DND-41 (cell line): ENCODE data around the gene TPX2.

Experiments
- ATAC-seq: fragments of 200-7000 bp; cut with Tn5 transposase; 3 replicates; pipeline ENCODE4 v1.9.1; 2021; ENCODE audit warnings: low read depth; ENCODE audit not compliant: insufficient read depth
- DNase-seq: peaks from one replicate; pipeline ENCODE4 v3.0.0-alpha.2; 2020
- H2AFZ ChIP-seq: 2 replicates; pipeline ENCODE4 v1.6.0; 2012; ENCODE audit warnings: low read depth, low read length
- H3K27ac ChIP-seq: 2 replicates; pipeline ENCODE4 v1.5.1; 2012; ENCODE audit warnings: low read length, inconsistent platforms
- H3K27me3 ChIP-seq: fragments of 200-600 bp; sonication (generic); 2 replicates; pipeline ENCODE4 v1.6.0; 2012; ENCODE audit warnings: low read length, mild to moderate bottlenecking, inconsistent platforms; ENCODE audit not compliant: insufficient read depth, poor library complexity
- H3K36me3 ChIP-seq: 2 replicates; pipeline ENCODE4 v1.5.1; 2012; ENCODE audit warnings: low read length, inconsistent platforms; ENCODE audit not compliant: insufficient read depth
- H3K4me1 ChIP-seq: 2 replicates; pipeline ENCODE4 v1.5.1; 2012; ENCODE audit warnings: mild to moderate bottlenecking, low read length; ENCODE audit not compliant: insufficient read depth
- H3K4me2 ChIP-seq: 2 replicates; pipeline ENCODE4 v1.6.0; 2012; ENCODE audit warnings: mild to moderate bottlenecking, moderate library complexity, low read length, inconsistent platforms; ENCODE audit not compliant: insufficient read depth
- H3K4me3 ChIP-seq, 2 experiments: fragments of 200-600 bp in 1 of 2; shearing (Covaris generic) in 1 of 2; 2 replicates each; pipeline ENCODE4 v1.5.1; 2012 to 2016; ENCODE audit warnings: inconsistent platforms in 2 of 2, low read length in 2 of 2, mild to moderate bottlenecking in 2 of 2, low read depth in 1 of 2, moderate library complexity in 1 of 2
- H3K79me2 ChIP-seq: 2 replicates; pipeline ENCODE4 v1.6.0; 2012; ENCODE audit warnings: low read length, inconsistent platforms; ENCODE audit not compliant: insufficient read depth
- H3K9ac ChIP-seq: 2 replicates; pipeline ENCODE4 v1.6.0; 2012; ENCODE audit warnings: low read depth, mild to moderate bottlenecking, inconsistent platforms, low read length, moderate library complexity
- H3K9me3 ChIP-seq: 2 replicates; pipeline ENCODE4 v1.5.1; 2012; ENCODE audit warnings: low read length, moderate library complexity, mild to moderate bottlenecking, inconsistent platforms; ENCODE audit not compliant: insufficient read depth, severe bottlenecking
- H4K20me1 ChIP-seq: 2 replicates; pipeline ENCODE4 v1.6.0; 2012; ENCODE audit warnings: low read length; ENCODE audit not compliant: insufficient read depth
- EZH2 ChIP-seq: IDR thresholded peaks from 3 replicates; pipeline ENCODE4 v1.6.1; 2012; ENCODE audit warnings: borderline replicate concordance, low read depth, mild to moderate bottlenecking, moderate library complexity, low read length, inconsistent platforms; ENCODE audit not compliant: severe bottlenecking
- TF ChIP-seq, protein P1 (sequence below): IDR thresholded peaks from 2 replicates; pipeline ENCODE4 v1.5.1; 2012; ENCODE audit warnings: borderline replicate concordance, low read length, moderate library complexity, mild to moderate bottlenecking; ENCODE audit not compliant: poor library complexity, severe bottlenecking; ENCODE audit errors: extremely low read depth

TPX2 gene

GRCh38 chr20:31839782-31840487 lies 100.8 kb downstream of the TPX2 start:
- H3K4me2 ChIP-seq, result no peak overlapping the region
- no peaks in the 10 kb centered on the region for H3K27me3 ChIP-seq
- H3K4me3 ChIP-seq, result no peak overlapping the region
- H2AFZ ChIP-seq, result no peak overlapping the region
- H3K9me3 ChIP-seq, result no peaks in the 10 kb centered on the region
- H3K27ac ChIP-seq, result no peak overlapping the region
- TF ChIP-seq, protein P1, sequence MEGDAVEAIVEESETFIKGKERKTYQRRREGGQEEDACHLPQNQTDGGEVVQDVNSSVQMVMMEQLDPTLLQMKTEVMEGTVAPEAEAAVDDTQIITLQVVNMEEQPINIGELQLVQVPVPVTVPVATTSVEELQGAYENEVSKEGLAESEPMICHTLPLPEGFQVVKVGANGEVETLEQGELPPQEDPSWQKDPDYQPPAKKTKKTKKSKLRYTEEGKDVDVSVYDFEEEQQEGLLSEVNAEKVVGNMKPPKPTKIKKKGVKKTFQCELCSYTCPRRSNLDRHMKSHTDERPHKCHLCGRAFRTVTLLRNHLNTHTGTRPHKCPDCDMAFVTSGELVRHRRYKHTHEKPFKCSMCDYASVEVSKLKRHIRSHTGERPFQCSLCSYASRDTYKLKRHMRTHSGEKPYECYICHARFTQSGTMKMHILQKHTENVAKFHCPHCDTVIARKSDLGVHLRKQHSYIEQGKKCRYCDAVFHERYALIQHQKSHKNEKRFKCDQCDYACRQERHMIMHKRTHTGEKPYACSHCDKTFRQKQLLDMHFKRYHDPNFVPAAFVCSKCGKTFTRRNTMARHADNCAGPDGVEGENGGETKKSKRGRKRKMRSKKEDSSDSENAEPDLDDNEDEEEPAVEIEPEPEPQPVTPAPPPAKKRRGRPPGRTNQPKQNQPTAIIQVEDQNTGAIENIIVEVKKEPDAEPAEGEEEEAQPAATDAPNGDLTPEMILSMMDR, result no peak
- no peak for TF ChIP-seq EZH2
- H3K9ac ChIP-seq, result no peak overlapping the region
- H3K79me2 ChIP-seq, result no peaks in the 10 kb centered on the region
- ATAC-seq (no peak), DNase-seq (no peak)
- no peaks in the 10 kb centered on the region for H3K36me3 ChIP-seq
- H4K20me1 ChIP-seq, result peaks cover 9% of the 10 kb centered on the region; the same call in 1 of the 2 replicates
- peaks cover 6% of the 10 kb centered on the region; the same call in 1 of the 2 replicates for H3K4me1 ChIP-seq

DNA sequence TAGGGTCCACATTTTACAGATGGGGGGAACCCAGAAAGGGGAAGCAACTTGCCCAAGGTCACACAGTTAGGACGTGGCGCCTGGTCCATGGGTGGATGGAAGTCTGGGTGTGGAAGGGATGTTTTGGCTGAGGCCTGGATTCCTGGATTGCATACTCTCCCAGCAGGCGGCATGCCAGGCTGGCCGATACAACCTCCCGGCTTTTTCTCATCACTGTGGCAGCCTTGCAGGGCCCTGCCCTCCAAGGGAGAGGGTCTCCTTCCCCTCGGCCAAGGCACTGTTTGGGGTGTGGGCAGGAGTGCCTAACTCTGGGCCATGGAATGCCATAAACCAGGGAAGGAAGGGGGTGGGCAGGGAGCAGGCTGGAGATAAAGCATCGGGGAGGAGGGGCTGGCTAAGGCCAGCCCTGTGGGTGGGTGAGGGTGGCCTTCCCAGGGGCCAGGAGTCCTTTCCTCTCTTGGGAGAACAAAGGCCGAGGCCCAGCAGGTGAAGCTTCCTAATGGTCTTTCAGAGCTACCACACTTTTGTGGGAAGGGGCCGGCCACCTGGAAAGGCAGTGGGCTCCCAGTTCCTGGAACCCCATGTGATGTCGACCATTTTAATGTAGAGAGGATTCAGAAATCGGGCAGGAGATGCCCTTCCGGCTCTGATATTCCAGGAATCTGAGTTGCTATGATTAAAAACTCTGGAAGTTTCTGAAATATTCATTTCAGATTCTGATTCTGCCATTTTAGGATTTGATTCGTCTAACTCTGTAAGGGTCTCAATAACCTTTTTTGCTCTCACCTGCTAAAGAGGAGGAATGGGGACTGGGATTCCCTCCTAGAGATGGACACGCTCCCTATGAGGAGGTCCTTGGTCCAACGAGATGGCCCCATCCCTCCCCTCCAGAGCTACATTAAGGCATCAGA lies 102.1 kb downstream of the TPX2 start:
- TF ChIP-seq, protein P1, result no peak
- TF ChIP-seq EZH2, result no peak
- Histone ChIP-seq H3K4me3 (no peak overlapping the region), H2AFZ (no peak overlapping the region), H3K9ac (no peak overlapping the region), H3K79me2 (no peaks in the 10 kb centered on the region), H3K4me2 (no peak overlapping the region), H3K4me1 (peaks cover 2% of the 10 kb centered on the region; the same call in 1 of the 2 replicates), H3K27ac (no peak overlapping the region), H3K36me3 (no peaks in the 10 kb centered on the region), H4K20me1 (peaks cover 7% of the 10 kb centered on the region), H3K27me3 (no peaks in the 10 kb centered on the region), H3K9me3 (no peaks in the 10 kb centered on the region)
- ATAC-seq (no peak), DNase-seq (no peak)

- H3K9me3 ChIP-seq, result no peaks in the 10 kb centered on the region
- TF ChIP-seq, protein P1, result no peak
- TF ChIP-seq EZH2, result no peak
- no peak for ATAC-seq
- peaks cover 12% of the 10 kb centered on the region for H4K20me1 ChIP-seq
- no peak overlapping the region for H2AFZ ChIP-seq
- no peak for DNase-seq
- no peak overlapping the region for H3K27ac ChIP-seq
- H3K9ac ChIP-seq, result no peak overlapping the region
- no peaks in the 10 kb centered on the region for H3K4me1 ChIP-seq
- H3K4me2 ChIP-seq, result no peak overlapping the region
- H3K4me3 ChIP-seq, result no peak overlapping the region
- H3K79me2 ChIP-seq, result no peaks in the 10 kb centered on the region
- H3K27me3 ChIP-seq, result no peaks in the 10 kb centered on the region
- no peaks in the 10 kb centered on the region for H3K36me3 ChIP-seq
These were observed 102.8 kb downstream of the TPX2 start for GRCh38 chr20:31841928-31842327.
